RWPE2 (cell line): ENCODE data around the gene IDH3B.
A peak's percentile ranks its signal among the peaks of the same experiment; 100 is the strongest.

Experiments
- ATAC-seq: fragments of 200-7000 bp; cut with Tn5 transposase; 3 replicates; pipeline ENCODE4 v1.9.1; 2021; ENCODE audit warnings: low read depth
- DNase-seq: peaks from one replicate; pipeline ENCODE4 v3.0.0-alpha.2; 2020; ENCODE audit warnings: low spot score
- H3K27ac ChIP-seq: fragments of 450-650 bp; 2 replicates; pipeline ENCODE4 v1.5.1; 2017; ENCODE audit warnings: mild to moderate bottlenecking; ENCODE audit not compliant: poor library complexity, severe bottlenecking
- H3K27me3 ChIP-seq: fragments of 250-450 bp; sonication (Bioruptor Pico); 2 replicates; pipeline ENCODE4 v1.5.1; 2021; ENCODE audit warnings: mild to moderate bottlenecking, moderate library complexity; ENCODE audit not compliant: insufficient read depth, poor library complexity, severe bottlenecking
- H3K36me3 ChIP-seq: fragments of 250-450 bp; sonication (Bioruptor Pico); 2 replicates; pipeline ENCODE4 v1.5.1; 2020; ENCODE audit warnings: low read depth, mild to moderate bottlenecking, moderate library complexity
- H3K4me1 ChIP-seq: fragments of 250-450 bp; sonication (Bioruptor Pico); 2 replicates; pipeline ENCODE4 v1.5.1; 2021; ENCODE audit warnings: mild to moderate bottlenecking, moderate library complexity; ENCODE audit not compliant: insufficient read depth, poor library complexity, severe bottlenecking
- H3K4me3 ChIP-seq: fragments of 250-450 bp; sonication (Bioruptor Pico); 2 replicates; pipeline ENCODE4 v1.5.1; 2021; ENCODE audit warnings: mild to moderate bottlenecking, moderate library complexity; ENCODE audit not compliant: severe bottlenecking
- H3K9me3 ChIP-seq: fragments of 250-450 bp; sonication (Bioruptor Pico); 2 replicates; pipeline ENCODE4 v1.5.1; 2021; ENCODE audit warnings: mild to moderate bottlenecking, moderate library complexity; ENCODE audit not compliant: severe bottlenecking
- CTCF ChIP-seq: fragments of 450-650 bp; IDR thresholded peaks from one replicate; pipeline ENCODE4 v1.5.1; 2017; ENCODE audit warnings: mild to moderate bottlenecking, moderate library complexity; ENCODE audit not compliant: poor library complexity, severe bottlenecking

The IDH3B gene

GRCh38 chr20:2655331-2656116 is 8.5 kb downstream of the IDH3B start:
- Histone ChIP-seq H3K36me3 (peaks cover 63% of the 10 kb centered on the region), H3K4me1 (peaks cover 4% of the 10 kb centered on the region), H3K4me3 (no peak overlapping the region), H3K27me3 (no peaks in the 10 kb centered on the region), H3K27ac (no peak overlapping the region), H3K9me3 (no peaks in the 10 kb centered on the region)
- ATAC-seq: no peak
- no peak for TF ChIP-seq CTCF
- no peak for DNase-seq

- Histone ChIP-seq H3K4me3 (no peak overlapping the region), H3K27ac (peak overlapping the region; percentile 81)
Measured at GRCh38 chr20:2654831-2655230, 9.2 kb downstream of the IDH3B start.

GRCh38 chr20:2654384-2654822 is 9.6 kb downstream of the IDH3B start:
- H3K27me3 ChIP-seq: no peaks in the 10 kb centered on the region
- ATAC-seq (no peak), DNase-seq (no peak)
- no peaks in the 10 kb centered on the region for H3K9me3 ChIP-seq
- peak overlapping the region; percentile 56 for H3K4me3 ChIP-seq
- TF ChIP-seq CTCF: no peak
- H3K27ac ChIP-seq: peak overlapping the region; percentile 81
- H3K36me3 ChIP-seq: peaks cover 61% of the 10 kb centered on the region
- H3K4me1 ChIP-seq: peaks cover 4% of the 10 kb centered on the region

More at GRCh38 chr20:2654831-2655230, 9.2 kb downstream of the IDH3B start:
- no peak for ATAC-seq
- H3K27me3 ChIP-seq: no peaks in the 10 kb centered on the region
- no peaks in the 10 kb centered on the region for H3K9me3 ChIP-seq
- H3K4me1 ChIP-seq: peaks cover 4% of the 10 kb centered on the region
- TF ChIP-seq CTCF: no peak
- no peak for DNase-seq
- peaks cover 61% of the 10 kb centered on the region for H3K36me3 ChIP-seq

GRCh38 chr20:2653556-2654383 is 10.2 kb downstream of the IDH3B start:
- DNase-seq: no peak
- Histone ChIP-seq H3K4me1 (peaks cover 4% of the 10 kb centered on the region), H3K27me3 (no peaks in the 10 kb centered on the region), H3K9me3 (no peaks in the 10 kb centered on the region), H3K36me3 (peaks cover 61% of the 10 kb centered on the region), H3K4me3 (peak overlapping the region; percentile 56), H3K27ac (peak overlapping the region; percentile 81)
- no peak for ATAC-seq
- no peak for TF ChIP-seq CTCF
